NCI-H82 (cell line): ENCODE measurements around the gene FAM169A.
A peak's percentile ranks its signal among the peaks of the same experiment; 100 is the strongest.
"Not testable (repeated sequence)": the region's sequence is repeated elsewhere in the genome, so short reads cannot be mapped to it uniquely, and the experiment has no call there.

Experiments used
- DNase-seq: peaks from one replicate; lab custom pipeline; 2025; lab: John Stamatoyannopoulos, UW

Gene FAM169A

GRCh38 chr5:74801197-74801596 is 65.0 kb downstream of the FAM169A start:
- no peak for DNase-seq

- no peak for DNase-seq
These were observed 66.9 kb downstream of the FAM169A start for GRCh38 chr5:74798977-74799911.

- DNase-seq: not testable (repeated sequence)
These were observed 74.5 kb downstream of the FAM169A start for GRCh38 chr5:74791669-74792068.

GRCh38 chr5:74787424-74787823 is 78.8 kb downstream of the FAM169A start:
- no peak for DNase-seq

- DNase-seq: no peak
These were observed 79.3 kb downstream of the FAM169A start for GRCh38 chr5:74786851-74787250.

- no peak for DNase-seq
These were observed 87.6 kb downstream of the FAM169A start for GRCh38 chr5:74778609-74779008.

GRCh38 chr5:74772359-74772758 is 93.8 kb downstream of the FAM169A start:
- no peak for DNase-seq

- DNase-seq: peak; percentile 45
These were observed 98.6 kb downstream of the FAM169A start for GRCh38 chr5:74767579-74767913.

- DNase-seq: peak; percentile 94
These were observed 99.2 kb downstream of the FAM169A start, which contains the start of the genes GFM2 and NSA2 for GRCh38 chr5:74766849-74767578. GFM2 (minus strand) TSS chr5:74767117; CDS start chr5:74763742, 3,375 bp downstream. NSA2 (plus strand) TSS chr5:74767249; CDS start chr5:74767361, 112 bp downstream.

GRCh38 chr5:74766418-74766848 is 99.8 kb downstream of the FAM169A start:
- peak; percentile 55 for DNase-seq

GRCh38 chr5:74765929-74766328 is 100.3 kb downstream of the FAM169A start:
- no peak for DNase-seq

- DNase-seq: no peak
These were observed 101.0 kb downstream of the FAM169A start for GRCh38 chr5:74765201-74765600.

- no peak for DNase-seq
These were observed 102.7 kb downstream of the FAM169A start for GRCh38 chr5:74763504-74763903.

GRCh38 chr5:74762599-74762998 is 103.6 kb downstream of the FAM169A start:
- DNase-seq: no peak

GRCh38 chr5:74761241-74761640 is 104.9 kb downstream of the FAM169A start:
- no peak for DNase-seq

- not testable (repeated sequence) for DNase-seq
These were observed 117.4 kb downstream of the FAM169A start for GRCh38 chr5:74748742-74749141.

- no peak for DNase-seq
These were observed 127.8 kb downstream of the FAM169A start for GRCh38 chr5:74738406-74738805.

- no peak for DNase-seq
These were observed 129.4 kb downstream of the FAM169A start for GRCh38 chr5:74736759-74737158.
